SK-N-MC (cell line): ENCODE measurements around the gene ARSB.
"Not testable (repeated sequence)": the region's sequence is repeated elsewhere in the genome, so short reads cannot be mapped to it uniquely, and the experiment has no call there.

ENCODE experiments used
- DNase-seq: peaks from one replicate; pipeline ENCODE4 v3.0.0-alpha.2; 2011; ENCODE audit warnings: low read depth, low spot score
- H3K27ac ChIP-seq: fragments of 200-600 bp; sonication (generic); 2 replicates; pipeline ENCODE4 v1.5.1; 2016; ENCODE audit warnings: mixed run types
- H3K36me3 ChIP-seq: fragments of 200-600 bp; sonication (generic); 2 replicates; pipeline ENCODE4 v1.6.1; 2017; ENCODE audit warnings: antibody characterized with exemption, low read length, mixed read lengths; ENCODE audit not compliant: insufficient read depth
- H3K4me3 ChIP-seq: fragments of 200-600 bp; sonication (generic); 2 replicates; pipeline ENCODE4 v1.5.1; 2016
- H3K9ac ChIP-seq: fragments of 200-600 bp; sonication (generic); 2 replicates; pipeline ENCODE4 v1.8.0; 2017; ENCODE audit warnings: mixed run types, mixed read lengths; ENCODE audit not compliant: insufficient read length
- H3K9me3 ChIP-seq: fragments of 200-600 bp; sonication (generic); 2 replicates; pipeline ENCODE4 v1.6.1; 2017; ENCODE audit warnings: low read depth, mild to moderate bottlenecking, antibody characterized with exemption, low read length, moderate library complexity, mixed read lengths
- EZH2 ChIP-seq: fragments of 200-600 bp; sonication (generic); IDR thresholded peaks from one replicate; pipeline ENCODE4 v1.6.1; 2017; ENCODE audit warnings: antibody characterized with exemption
- FOXP2 ChIP-seq: optimal IDR thresholded peaks from 2 replicates; pipeline ENCODE3; 2011; ENCODE audit warnings: mild to moderate bottlenecking, moderate library complexity; ENCODE audit not compliant: insufficient read depth; ENCODE audit errors: extremely low read length, control extremely low read depth
- POLR2AphosphoS5 ChIP-seq: IDR thresholded peaks from 2 replicates; pipeline ENCODE4 v1.6.1; 2012; ENCODE audit warnings: mild to moderate bottlenecking, low read depth, low read length, borderline replicate concordance

Gene ARSB

DNA sequence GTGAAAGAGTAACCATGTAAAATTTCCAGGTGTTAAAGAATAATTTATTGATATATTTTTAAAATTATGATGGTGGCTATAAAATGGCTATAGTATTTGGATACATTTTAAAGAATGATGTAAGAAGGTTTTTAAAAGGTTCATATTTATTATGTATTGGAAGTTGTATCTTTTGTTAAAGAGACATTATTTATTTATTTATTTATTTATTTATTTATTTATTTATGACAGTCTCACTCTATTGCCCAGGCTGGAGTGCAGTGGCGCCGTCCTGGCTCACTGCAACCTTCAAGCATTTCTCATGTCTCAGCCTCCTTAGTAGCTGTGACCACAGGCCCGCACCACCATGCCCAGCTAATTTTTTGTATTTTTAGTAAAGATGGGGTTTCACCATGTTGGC lies 247.0 kb downstream of the ARSB start:
- Histone ChIP-seq H3K4me3 (no peak overlapping the region), H3K27ac (no peak overlapping the region), H3K9ac (no peak overlapping the region), H3K9me3 (no peaks in the 10 kb centered on the region), H3K36me3 (no peaks in the 10 kb centered on the region)
- no peak for DNase-seq
- TF ChIP-seq FOXP2 = no peak
- TF ChIP-seq EZH2 = no peak
- TF ChIP-seq POLR2AphosphoS5 = no peak

GRCh38 chr5:78735834-78736463 lies 249.2 kb downstream of the ARSB start:
- no peak overlapping the region for H3K4me3 ChIP-seq
- no peaks in the 10 kb centered on the region for H3K36me3 ChIP-seq

DNA sequence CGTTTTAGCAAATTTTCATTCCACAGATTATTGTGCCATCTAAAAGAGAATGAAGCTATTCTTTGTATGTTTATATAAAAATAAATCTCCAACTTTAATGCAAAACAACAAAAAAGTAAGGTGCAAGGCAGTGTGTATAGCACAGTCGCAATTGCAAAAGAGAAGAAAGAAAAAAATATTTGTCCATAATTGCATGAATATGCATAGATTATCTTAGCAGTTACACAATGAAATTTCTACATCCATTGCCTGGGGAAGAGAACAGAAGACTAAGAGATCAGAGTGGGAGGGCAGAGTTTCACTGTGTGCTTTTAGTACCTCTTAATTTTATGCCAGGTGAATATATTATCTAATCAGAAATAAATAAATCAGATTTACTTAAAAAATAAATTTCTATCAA lies 250.2 kb downstream of the ARSB start:
- Histone ChIP-seq H3K9ac (no peak overlapping the region), H3K9me3 (no peaks in the 10 kb centered on the region), H3K4me3 (no peak overlapping the region), H3K27ac (no peak overlapping the region), H3K36me3 (no peaks in the 10 kb centered on the region)
- no peak for TF ChIP-seq POLR2AphosphoS5
- TF ChIP-seq EZH2 = no peak
- TF ChIP-seq FOXP2 = no peak
- no peak for DNase-seq

More at GRCh38 chr5:78735834-78736463, 249.2 kb downstream of the ARSB start:
- no peaks in the 10 kb centered on the region for H3K9me3 ChIP-seq
- no peak overlapping the region for H3K9ac ChIP-seq
- no peak for DNase-seq
- no peak for TF ChIP-seq EZH2
- no peak for TF ChIP-seq POLR2AphosphoS5
- no peak for TF ChIP-seq FOXP2
- no peak overlapping the region for H3K27ac ChIP-seq

DNA sequence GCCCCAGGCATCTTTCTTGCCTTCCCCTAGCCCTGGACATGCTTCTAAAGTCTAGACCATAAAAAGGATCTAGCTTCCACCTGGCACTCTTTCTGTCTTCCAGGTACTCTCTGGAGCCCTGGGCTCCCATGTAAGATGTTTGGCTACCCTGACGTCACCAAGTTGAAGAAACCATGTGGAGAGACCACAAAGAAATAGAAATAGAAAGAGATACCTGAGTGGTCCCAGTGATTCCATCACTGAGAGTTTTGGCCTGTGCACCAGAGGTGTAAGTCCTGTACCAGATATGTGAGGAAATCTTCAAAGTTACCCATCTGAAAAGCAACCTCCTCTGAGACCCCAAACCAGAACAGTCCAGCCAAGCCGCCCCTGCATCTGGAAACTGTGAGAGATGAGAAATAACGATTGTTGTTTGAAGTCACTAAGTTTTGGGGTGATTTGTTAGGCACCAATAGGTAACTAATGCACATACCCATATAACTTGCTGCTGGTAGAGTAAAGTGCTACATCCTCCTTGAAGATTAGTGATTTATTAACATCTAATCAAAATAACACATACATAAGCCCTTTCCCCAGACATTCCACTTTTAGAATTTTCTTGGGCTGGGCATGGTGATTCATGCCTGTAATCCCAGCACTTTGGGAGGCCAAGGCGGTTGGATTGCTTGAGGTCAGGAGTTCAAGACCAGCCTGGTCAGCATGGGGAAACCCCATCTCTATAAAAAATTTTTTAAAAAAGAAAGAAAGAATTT lies 250.8 kb downstream of the ARSB start:
- no peak for DNase-seq
- Histone ChIP-seq H3K36me3 (no peaks in the 10 kb centered on the region), H3K9me3 (no peaks in the 10 kb centered on the region), H3K27ac (no peak overlapping the region), H3K4me3 (no peak overlapping the region), H3K9ac (no peak overlapping the region)
- TF ChIP-seq EZH2 (no peak), POLR2AphosphoS5 (no peak), FOXP2 (no peak)

- not testable (repeated sequence) for H3K4me3 ChIP-seq, H3K36me3 ChIP-seq, H3K9ac ChIP-seq, H3K9me3 ChIP-seq, DNase-seq, H3K27ac ChIP-seq
These were observed 252.4 kb downstream of the ARSB start for GRCh38 chr5:78732721-78733120.

DNA sequence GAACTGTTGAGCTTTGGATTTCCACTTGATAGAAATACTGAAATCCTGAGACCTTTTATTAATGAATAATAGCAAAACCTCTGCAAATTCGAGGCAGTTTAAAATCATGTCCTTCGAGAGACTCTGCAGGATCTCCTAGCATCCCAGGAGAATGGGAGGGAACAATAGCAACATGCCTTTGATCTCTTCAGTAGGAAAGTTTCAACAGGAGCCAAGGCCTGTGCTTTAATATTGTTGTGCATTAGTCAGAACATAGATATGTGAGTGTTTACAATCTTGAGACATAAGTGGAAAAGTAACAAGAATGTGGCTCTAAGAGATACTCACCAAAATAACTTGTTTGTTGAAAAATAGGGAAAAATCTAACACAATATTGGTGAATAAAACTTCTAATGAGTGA lies 253.2 kb downstream of the ARSB start:
- H3K27ac ChIP-seq = no peak overlapping the region

GRCh38 chr5:78730300-78731094 lies 254.6 kb downstream of the ARSB start:
- Histone ChIP-seq H3K4me3 (no peak overlapping the region), H3K27ac (no peak overlapping the region), H3K36me3 (no peaks in the 10 kb centered on the region), H3K9ac (no peak overlapping the region), H3K9me3 (no peaks in the 10 kb centered on the region)
- no peak for TF ChIP-seq FOXP2
- TF ChIP-seq POLR2AphosphoS5 = no peak
- TF ChIP-seq EZH2 = no peak
- DNase-seq = no peak

More for the DNA sequence above, 253.2 kb downstream of the ARSB start:
- Histone ChIP-seq H3K9me3 (no peaks in the 10 kb centered on the region), H3K9ac (no peak overlapping the region), H3K36me3 (no peaks in the 10 kb centered on the region), H3K4me3 (no peak overlapping the region)
- no peak for TF ChIP-seq EZH2
- TF ChIP-seq POLR2AphosphoS5 = no peak
- TF ChIP-seq FOXP2 = no peak
- no peak for DNase-seq

GRCh38 chr5:78727786-78728761 lies 257.0 kb downstream of the ARSB start:
- TF ChIP-seq FOXP2 (no peak), POLR2AphosphoS5 (no peak), EZH2 (no peak)
- Histone ChIP-seq H3K36me3 (no peaks in the 10 kb centered on the region), H3K4me3 (no peak overlapping the region), H3K9ac (no peak overlapping the region), H3K27ac (no peak overlapping the region), H3K9me3 (no peaks in the 10 kb centered on the region)
- DNase-seq = no peak
